Upper lobe of left lung (tissue), 6 donors: ENCODE data around the gene NAP1L4. TPM values are rescaled to one million over a fixed set of nuclear protein-coding genes. Genes with fewer than 3 reads are reported as not detected.

Experiments used
- ATAC-seq, 2 donors: fragments of 200-7000 bp; cut with Tn5 transposase; one replicate each; pipeline ENCODE4 v1.9.1; 2022; ENCODE audit warnings: mild to moderate bottlenecking in 2 of 2, moderate library complexity in 2 of 2; ENCODE audit not compliant: low FRiP score in 2 of 2
- DNase-seq, 2 donors: peaks; one replicate each; pipeline ENCODE4 v3.0.0-alpha.2; 2019 to 2020
- H3K27ac ChIP-seq, 4 donors: fragments of 200-600 bp; sonication (generic); one replicate each; pipeline ENCODE4 v1.5.1; 2016 to 2019
- H3K27me3 ChIP-seq, 4 donors: fragments of 200-600 bp; sonication (generic); one replicate each; pipeline ENCODE4 v1.5.1; 2017 to 2019
- H3K36me3 ChIP-seq, 4 donors: fragments of 200-600 bp; sonication (generic); one replicate each; pipeline ENCODE4 v1.5.1; 2016 to 2019
- H3K4me1 ChIP-seq, 4 donors: fragments of 200-600 bp; sonication (generic); one replicate each; pipeline ENCODE4 v1.5.1; 2018 to 2019
- H3K4me3 ChIP-seq, 4 donors: fragments of 200-600 bp; sonication (generic); one replicate each; pipeline ENCODE4 v1.5.1; 2017 to 2019; ENCODE audit warnings: mild to moderate bottlenecking in 2 of 4, moderate library complexity in 1 of 4
- H3K9me3 ChIP-seq, 4 donors: fragments of 200-600 bp; sonication (generic); one replicate each; pipeline ENCODE4 v1.5.1; 2018 to 2019
- EP300 ChIP-seq, 4 donors: sonication (generic); formaldehyde crosslinking; IDR thresholded peaks; one replicate each; pipeline ENCODE4 v1.5.1; 2017; ENCODE audit warnings: antibody characterized with exemption in 4 of 4, control low read depth in 2 of 4
- POLR2A ChIP-seq, 4 donors: fragments of 450-650 bp; IDR thresholded peaks; one replicate each; pipeline ENCODE4 v1.5.1; 2016 to 2017; ENCODE audit warnings: antibody characterized with exemption in 4 of 4, mild to moderate bottlenecking in 2 of 4
- POLR2AphosphoS5 ChIP-seq, 2 donors: sonication (generic); formaldehyde crosslinking; IDR thresholded peaks; one replicate each; pipeline ENCODE4 v1.5.1; 2017; ENCODE audit warnings: antibody characterized with exemption in 2 of 2
- WGBS, 2 donors: methylation state at CpG; one replicate each; pipeline ENCODE4 v1.1.5; 2017 to 2018; 5-methylcytosine and 5-hydroxymethylcytosine counted together
- total RNA-seq, 6 donors: library from RNA; depleted of rRNA in 4 of 6; stranded (reverse); fragments of >200 nt in 4 of 6; gene quantifications; one replicate each; pipeline versions ENCODE4 v1.1.0 to v1.2.1, GENCODE V29; 2016 to 2021
- TF ChIP-seq, protein P1 (sequence below), 6 experiments: fragments of 450-650 bp in 4 of 6; fragments of 200-600 bp in 2 of 6; sonication (generic) in 2 of 6; IDR thresholded peaks; one replicate each; pipeline ENCODE4 v1.5.1; 2016 to 2019; ENCODE audit warnings: antibody characterized with exemption in 6 of 6
- donor health status: DM: no; HTN: no; CAD: no; lungs with moderate emphysema.
- donor health status: DM: no; HTN: yes; CAD: no; lungs with severe emphysema.

The NAP1L4 gene
- total RNA-seq, 6 donors from 2014 or later: 81.1 to 194 (median 103) TPM

DNA sequence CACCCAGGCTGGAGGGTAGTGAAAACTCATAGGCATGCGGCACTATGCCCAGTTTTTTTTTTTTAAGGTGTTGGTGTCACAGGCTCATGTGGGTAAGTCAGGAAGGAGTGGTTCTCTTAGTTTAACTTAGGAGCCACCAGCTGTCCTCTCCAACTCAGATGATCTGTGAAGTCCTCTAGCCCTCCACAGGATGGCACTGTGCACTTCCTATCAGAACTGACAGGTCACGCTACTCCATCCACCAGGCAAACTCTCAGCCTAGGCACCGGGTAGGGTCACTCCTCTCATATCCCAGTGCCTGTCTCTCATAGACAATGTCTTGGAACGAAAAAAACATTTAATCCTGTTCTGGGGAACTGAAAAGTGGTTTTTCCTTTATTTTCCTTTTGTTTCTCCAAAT, 16.5 kb downstream of the NAP1L4 start:
- ATAC-seq (peak in 1 of 2 donors; percentile 45), DNase-seq (no peak)
- Histone ChIP-seq H3K27me3 (no peaks in the 10 kb centered on the region), H3K36me3 (peaks cover 18 to 89% (median 72%) of the 10 kb centered on the region in 4 donors), H3K4me1 (no peaks in the 10 kb centered on the region), H3K9me3 (no peaks in the 10 kb centered on the region), H3K4me3 (no peak overlapping the region), H3K27ac (no peak overlapping the region)
- TF ChIP-seq, protein P1, sequence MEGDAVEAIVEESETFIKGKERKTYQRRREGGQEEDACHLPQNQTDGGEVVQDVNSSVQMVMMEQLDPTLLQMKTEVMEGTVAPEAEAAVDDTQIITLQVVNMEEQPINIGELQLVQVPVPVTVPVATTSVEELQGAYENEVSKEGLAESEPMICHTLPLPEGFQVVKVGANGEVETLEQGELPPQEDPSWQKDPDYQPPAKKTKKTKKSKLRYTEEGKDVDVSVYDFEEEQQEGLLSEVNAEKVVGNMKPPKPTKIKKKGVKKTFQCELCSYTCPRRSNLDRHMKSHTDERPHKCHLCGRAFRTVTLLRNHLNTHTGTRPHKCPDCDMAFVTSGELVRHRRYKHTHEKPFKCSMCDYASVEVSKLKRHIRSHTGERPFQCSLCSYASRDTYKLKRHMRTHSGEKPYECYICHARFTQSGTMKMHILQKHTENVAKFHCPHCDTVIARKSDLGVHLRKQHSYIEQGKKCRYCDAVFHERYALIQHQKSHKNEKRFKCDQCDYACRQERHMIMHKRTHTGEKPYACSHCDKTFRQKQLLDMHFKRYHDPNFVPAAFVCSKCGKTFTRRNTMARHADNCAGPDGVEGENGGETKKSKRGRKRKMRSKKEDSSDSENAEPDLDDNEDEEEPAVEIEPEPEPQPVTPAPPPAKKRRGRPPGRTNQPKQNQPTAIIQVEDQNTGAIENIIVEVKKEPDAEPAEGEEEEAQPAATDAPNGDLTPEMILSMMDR (IDR thresholded peaks at IDR 0.05): peak in 2 of 6 experiments; percentile 38 to 42
- no peak for TF ChIP-seq EP300 (IDR thresholded peaks at IDR 0.05)
- WGBS, 2 donors: 89 to 95% methylated on average over 4 of the region's 4 CpGs

DNA sequence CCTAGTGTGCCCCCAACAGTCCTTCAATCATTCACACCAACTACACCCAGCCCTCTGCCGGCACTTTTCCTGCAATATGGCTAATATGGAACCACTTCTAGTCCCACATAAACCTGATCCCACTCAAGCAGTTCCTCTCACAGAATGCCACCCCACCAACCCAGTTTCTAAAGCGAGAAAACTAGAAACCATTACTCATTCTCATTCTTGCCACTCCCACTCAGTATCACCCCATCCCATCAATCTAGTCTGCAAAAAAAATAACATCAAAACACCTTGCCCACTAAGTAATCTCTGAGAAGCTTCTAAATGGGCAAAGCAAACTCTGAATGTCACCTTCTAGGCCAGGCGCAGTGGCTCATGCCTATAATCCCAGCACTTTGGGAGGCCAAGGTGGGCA, 17.9 kb downstream of the NAP1L4 start:
- no peaks in the 10 kb centered on the region for H3K4me1 ChIP-seq
- H3K4me3 ChIP-seq: no peak overlapping the region
- H3K27ac ChIP-seq: no peak overlapping the region
- TF ChIP-seq POLR2A (IDR thresholded peaks at IDR 0.05) (no peak), EP300 (IDR thresholded peaks at IDR 0.05) (no peak), POLR2AphosphoS5 (IDR thresholded peaks at IDR 0.05) (no peak)
- TF ChIP-seq, protein P1 (IDR thresholded peaks at IDR 0.05): no peak
- DNase-seq: no peak
- no peaks in the 10 kb centered on the region for H3K27me3 ChIP-seq
- WGBS, 2 donors: 95 to 96% methylated on average over 3 of the region's 3 CpGs
- H3K9me3 ChIP-seq: no peaks in the 10 kb centered on the region
- peaks cover 28 to 99% (median 85%) of the 10 kb centered on the region in 4 donors for H3K36me3 ChIP-seq
- ATAC-seq: no peak

DNA sequence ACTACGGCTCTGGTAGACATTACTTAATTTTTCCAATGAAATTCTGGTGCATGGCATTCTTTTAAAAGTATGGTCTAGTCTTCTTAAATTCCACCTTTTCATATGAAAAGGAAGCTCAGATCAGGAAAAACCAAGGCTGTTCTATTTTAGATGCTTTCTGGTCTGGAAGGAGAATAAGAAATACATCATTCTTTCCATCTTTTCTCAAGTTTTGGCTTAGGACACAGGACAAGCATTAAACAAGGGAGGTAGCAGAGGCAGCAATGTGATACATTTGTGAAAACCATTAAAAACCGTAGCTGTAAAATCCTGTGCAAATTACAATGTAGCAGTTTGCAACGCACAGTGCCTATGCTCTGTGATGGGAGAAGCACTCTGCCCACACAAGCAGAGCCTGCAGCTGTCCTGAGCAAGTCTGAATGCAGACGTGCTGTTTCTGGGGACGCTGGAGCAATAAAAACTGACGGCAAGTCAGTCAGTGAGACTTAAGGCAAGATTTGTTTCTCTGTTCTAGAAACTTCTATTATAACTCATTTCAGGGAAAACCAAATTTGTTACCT, 23.7 kb downstream of the NAP1L4 start:
- WGBS, 2 donors: 79 to 88% methylated on average over 6 of the region's 6 CpGs
- no peak for DNase-seq
- TF ChIP-seq EP300 (IDR thresholded peaks at IDR 0.05) (no peak), POLR2AphosphoS5 (IDR thresholded peaks at IDR 0.05) (no peak), POLR2A (IDR thresholded peaks at IDR 0.05) (no peak)
- TF ChIP-seq, protein P1 (IDR thresholded peaks at IDR 0.05): no peak
- Histone ChIP-seq H3K4me3 (no peak overlapping the region), H3K27ac (no peak overlapping the region), H3K9me3 (no peaks in the 10 kb centered on the region), H3K4me1 (no peaks in the 10 kb centered on the region), H3K36me3 (peaks cover 60 to 100% (median 90%) of the 10 kb centered on the region in 4 donors), H3K27me3 (no peaks in the 10 kb centered on the region)
- no peak for ATAC-seq

DNA sequence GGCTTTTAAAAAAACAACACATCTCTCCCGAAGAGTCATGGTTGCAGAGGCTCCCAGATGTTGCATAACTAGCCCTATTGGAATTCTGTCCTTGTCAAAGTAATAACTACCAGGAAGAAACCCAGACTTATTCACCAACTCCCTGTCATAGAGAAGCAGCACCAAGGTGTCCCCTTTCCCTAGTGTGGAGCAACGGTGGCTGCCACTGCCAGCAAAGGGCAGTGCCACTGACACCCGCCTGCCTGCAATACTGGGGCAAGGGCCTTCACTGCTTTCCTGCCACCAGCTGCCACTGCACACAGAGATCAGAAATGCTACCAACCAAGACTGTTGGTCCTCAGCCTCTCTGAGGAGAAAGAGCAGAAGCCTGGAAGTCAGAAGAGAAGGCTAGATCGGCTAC, 27.3 kb downstream of the NAP1L4 start:
- no peak for DNase-seq
- no peak overlapping the region for H3K27ac ChIP-seq
- no peak overlapping the region for H3K4me3 ChIP-seq
- ATAC-seq: no peak
- 93 to 94% methylated on average over 4 of the region's 4 CpGs for whole genome bisulfite sequencing, 2 donors
- peaks cover 48 to 97% (median 74%) of the 10 kb centered on the region in 4 donors for H3K36me3 ChIP-seq
- H3K27me3 ChIP-seq: no peaks in the 10 kb centered on the region
- TF ChIP-seq POLR2AphosphoS5 (IDR thresholded peaks at IDR 0.05) (no peak), EP300 (IDR thresholded peaks at IDR 0.05) (no peak), POLR2A (IDR thresholded peaks at IDR 0.05) (no peak)
- TF ChIP-seq, protein P1 (IDR thresholded peaks at IDR 0.05): no peak
- no peaks in the 10 kb centered on the region for H3K9me3 ChIP-seq
- H3K4me1 ChIP-seq: no peaks in the 10 kb centered on the region

DNA sequence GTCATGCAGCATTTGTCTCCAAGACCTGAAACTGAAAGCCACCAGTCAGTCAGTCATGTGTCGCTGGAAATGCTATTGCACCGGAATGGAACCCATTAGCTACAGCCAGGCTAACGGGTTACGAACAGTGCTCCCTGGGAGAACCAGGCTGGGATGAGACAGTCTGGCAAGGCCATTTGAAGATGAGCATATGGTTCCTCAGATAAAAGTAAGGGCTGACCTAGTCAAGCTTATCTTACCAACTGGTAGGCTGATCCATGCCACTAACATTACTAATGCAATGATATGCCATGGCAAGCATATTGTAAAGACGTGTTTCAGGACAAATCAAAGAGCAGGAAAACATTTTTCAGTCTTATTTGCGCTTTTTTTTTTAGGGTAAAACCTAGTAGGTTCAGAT, 28.4 kb downstream of the NAP1L4 start:
- Histone ChIP-seq H3K4me1 (no peaks in the 10 kb centered on the region), H3K9me3 (no peaks in the 10 kb centered on the region), H3K27me3 (no peaks in the 10 kb centered on the region), H3K4me3 (no peak overlapping the region), H3K27ac (no peak overlapping the region), H3K36me3 (peaks cover 40 to 97% (median 72%) of the 10 kb centered on the region in 4 donors)
- no peak for DNase-seq
- no peak for ATAC-seq
- TF ChIP-seq POLR2AphosphoS5 (IDR thresholded peaks at IDR 0.05) (no peak), EP300 (IDR thresholded peaks at IDR 0.05) (no peak), POLR2A (IDR thresholded peaks at IDR 0.05) (no peak)
- TF ChIP-seq, protein P1 (IDR thresholded peaks at IDR 0.05): no peak
- 96 to 99% methylated on average over 6 of the region's 6 CpGs for whole genome bisulfite sequencing, 2 donors
